D721Med (cell line): ENCODE measurements around the gene DAPK3.

Experiments used
- DNase-seq: peaks from one replicate; pipeline ENCODE4 v3.0.0; 2011; ENCODE audit warnings: low spot score; ENCODE audit not compliant: insufficient read length
- FAIRE-seq: peaks from 2 replicates; lab custom pipeline; 2011; peaks lifted over from hg19 to GRCh38; lab: Jason Lieb, UNC
- TF ChIP-seq, protein P1 (sequence below): IDR thresholded peaks from 2 replicates; pipeline ENCODE4 v1.5.1; 2012; ENCODE audit warnings: mild to moderate bottlenecking, control low read depth; ENCODE audit not compliant: insufficient read depth; ENCODE audit errors: missing control alignments

Gene DAPK3

DNA sequence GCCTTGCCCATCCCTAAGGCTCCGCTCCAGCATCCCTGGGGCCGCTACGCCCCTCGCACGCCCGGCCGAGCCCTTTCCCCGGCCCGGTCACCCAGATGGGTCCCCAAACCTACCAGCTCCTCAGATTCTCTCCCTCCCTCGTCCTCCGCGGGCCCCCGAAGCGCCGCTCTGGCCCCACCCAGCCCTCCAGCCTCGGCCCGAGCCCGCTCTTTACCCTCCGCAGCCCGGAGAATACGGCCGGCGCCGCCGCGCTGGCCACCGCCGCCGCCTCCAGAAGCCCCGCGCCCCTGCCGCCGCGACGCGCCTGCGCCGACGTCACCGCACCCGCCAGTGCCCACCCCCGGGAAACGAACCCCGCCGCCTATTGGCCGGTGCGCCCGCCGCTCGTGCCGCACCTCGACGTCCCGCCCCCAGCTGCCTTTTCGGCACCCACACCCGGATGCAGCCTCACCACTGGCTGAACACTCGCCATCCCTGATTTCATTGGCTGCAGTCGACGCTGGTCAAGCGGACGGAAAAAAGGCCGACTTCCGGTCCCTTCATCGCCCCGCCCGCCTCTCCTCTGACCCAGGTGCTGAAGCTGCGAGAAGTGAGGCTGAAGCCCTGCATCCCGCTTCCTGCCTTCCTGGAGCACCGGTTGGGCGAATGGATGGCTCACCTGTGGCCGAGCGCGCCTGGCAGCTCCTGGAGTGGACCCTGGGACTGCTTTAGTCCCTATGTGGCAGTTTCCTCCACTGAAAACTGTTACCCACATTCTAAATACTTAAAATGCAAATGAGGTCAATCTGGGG, at the start of gene DAPK3:
Gene DAPK3, minus strand, starts transcription at position 292 of the 791 bp plus-strand sequence. CDS start 1,364 bp downstream, outside the sequence.
- no peak for FAIRE-seq
- peak; percentile 87 for DNase-seq
- TF ChIP-seq, protein P1, sequence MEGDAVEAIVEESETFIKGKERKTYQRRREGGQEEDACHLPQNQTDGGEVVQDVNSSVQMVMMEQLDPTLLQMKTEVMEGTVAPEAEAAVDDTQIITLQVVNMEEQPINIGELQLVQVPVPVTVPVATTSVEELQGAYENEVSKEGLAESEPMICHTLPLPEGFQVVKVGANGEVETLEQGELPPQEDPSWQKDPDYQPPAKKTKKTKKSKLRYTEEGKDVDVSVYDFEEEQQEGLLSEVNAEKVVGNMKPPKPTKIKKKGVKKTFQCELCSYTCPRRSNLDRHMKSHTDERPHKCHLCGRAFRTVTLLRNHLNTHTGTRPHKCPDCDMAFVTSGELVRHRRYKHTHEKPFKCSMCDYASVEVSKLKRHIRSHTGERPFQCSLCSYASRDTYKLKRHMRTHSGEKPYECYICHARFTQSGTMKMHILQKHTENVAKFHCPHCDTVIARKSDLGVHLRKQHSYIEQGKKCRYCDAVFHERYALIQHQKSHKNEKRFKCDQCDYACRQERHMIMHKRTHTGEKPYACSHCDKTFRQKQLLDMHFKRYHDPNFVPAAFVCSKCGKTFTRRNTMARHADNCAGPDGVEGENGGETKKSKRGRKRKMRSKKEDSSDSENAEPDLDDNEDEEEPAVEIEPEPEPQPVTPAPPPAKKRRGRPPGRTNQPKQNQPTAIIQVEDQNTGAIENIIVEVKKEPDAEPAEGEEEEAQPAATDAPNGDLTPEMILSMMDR: no peak

DNA sequence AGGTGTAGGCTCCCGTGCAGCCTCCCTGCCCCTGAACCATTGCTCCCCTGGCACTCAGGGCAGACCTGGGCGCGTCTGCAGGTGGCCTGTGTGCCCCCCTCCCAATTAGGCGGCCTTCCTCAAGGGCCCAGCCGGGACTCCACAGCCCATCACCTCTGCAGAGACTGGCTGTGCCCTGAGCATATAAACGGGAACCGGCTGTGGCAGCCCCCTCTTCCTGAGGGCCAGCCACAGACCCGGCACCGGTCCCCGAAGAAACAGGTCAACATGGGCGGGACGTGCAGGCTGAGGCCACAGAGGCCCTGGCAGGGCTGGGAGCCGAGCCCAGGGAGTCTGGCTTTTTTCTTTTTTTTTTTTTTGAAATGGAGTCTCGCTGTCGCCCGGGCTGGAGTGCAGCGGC, 48.7 kb upstream of the DAPK3 start:
- DNase-seq (no peak), FAIRE-seq (no peak)
- TF ChIP-seq, protein P1: no peak

DNA sequence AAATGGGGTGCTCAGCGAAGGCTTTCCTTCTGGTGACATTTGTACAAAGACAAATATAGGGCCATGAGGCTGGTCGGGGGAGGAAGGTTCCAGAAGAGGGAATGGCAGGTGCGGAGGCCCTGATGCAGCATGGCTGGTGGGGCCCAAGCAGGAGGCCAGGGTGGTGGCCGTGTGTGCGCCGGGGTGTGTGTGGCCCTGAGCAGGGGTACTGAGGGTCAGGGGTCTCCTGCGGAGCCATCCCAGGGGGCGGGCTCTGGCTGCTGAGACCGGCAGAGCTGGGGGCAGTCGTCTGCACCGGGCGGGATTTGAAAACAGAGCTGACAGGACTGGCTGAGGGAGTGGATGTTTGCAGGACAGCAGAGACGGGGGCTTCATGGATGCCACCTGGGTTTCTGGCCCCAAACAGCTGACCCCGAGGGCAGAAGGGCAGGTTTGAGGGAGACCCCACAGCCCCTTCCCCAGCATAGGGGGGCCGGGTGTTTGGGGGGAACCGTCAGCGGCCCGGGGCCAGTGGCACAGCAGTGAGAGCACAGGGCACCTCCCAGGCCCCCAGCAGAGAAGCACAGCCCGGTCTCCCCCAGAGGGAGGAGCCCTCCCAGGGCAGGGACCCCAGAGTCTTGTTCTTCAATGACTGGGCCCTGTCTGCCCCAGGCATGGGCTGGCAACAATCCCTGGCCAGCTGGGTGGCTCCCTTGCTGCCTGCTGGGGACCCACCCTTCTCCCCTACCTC, 48.0 kb upstream of the DAPK3 start:
- TF ChIP-seq, protein P1: no peak
- no peak for FAIRE-seq
- no peak for DNase-seq

DNA sequence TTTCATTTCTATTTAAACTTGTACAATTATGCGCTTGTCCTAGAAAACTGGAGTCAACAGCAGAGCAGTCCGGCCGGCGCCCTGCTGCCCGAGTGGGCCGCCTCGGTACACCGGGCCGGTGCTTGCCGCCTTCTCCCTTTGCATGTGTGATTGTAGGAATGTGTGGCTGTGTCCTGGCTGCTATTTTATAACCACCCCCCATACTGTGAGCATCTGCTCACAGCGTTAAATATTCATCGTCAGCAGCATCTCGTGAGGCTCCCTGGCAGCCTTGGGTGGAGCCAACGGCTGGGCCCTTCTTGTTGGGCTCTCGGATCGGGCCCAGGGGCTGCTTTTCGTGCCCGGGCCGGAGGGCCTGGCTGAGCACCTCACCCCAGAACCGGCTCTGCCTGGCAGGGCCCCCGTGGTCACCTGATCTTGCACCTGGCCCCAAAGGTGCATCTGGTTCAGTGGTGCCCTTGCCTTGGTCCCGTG, 47.3 kb upstream of the DAPK3 start:
- no peak for DNase-seq
- no peak for FAIRE-seq
- TF ChIP-seq, protein P1: no peak

DNA sequence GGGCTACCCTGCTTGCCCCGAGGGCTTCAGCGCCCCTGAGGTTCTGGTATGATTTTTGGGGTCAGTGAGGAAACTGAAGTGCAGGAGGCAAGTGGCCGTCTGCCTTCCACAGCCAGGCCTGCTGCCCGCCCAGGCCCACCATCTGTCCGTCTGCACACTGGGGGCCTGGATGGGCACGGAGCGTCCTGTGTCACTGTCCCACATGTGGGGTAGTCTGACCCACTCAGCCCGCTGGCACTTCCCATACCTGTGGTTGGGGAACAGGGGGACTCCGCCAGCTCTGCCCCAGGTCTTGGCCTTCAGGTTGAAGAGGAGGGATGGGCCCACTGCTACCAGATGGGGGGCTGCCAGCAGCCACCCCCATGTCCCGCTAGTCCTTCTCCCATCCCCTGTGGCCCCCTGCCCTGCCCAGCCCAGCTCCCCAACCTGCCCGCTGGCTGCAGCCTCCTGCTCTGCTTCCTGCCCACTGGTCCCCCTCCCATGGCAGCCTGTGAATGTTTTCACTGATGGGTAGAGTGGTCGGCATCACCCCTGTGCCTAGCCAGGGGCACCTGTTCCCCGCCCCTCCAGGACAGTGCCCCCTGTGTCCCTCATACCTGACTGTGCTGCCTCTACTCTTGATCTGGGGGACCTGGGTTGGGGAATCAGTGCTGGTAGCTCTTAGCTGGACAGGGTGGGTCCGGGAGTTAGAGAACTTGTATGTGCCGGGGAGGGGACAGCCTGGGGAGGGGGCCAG, 46.2 kb upstream of the DAPK3 start:
- DNase-seq: no peak
- TF ChIP-seq, protein P1: no peak
- no peak for FAIRE-seq

DNA sequence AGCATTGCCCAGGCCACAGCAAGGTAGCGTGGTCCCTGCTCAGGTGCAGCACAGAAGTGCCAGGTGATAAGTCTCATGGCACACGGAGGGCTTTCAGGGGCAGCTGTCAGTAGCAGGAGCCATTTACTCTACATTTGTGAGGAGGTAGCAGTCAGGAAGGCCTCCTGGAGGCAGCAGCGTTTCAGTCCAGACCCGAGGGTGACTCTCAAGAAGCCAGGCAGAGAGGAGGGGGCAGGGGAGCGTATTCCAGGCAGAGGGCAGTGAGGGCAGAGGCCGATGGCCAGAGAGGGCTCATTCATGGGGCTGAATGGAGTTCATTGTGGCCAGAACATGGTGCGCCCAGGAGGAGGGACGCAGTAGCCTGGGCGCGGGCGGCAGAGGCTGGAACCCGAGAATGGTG, 45.6 kb upstream of the DAPK3 start:
- TF ChIP-seq, protein P1: no peak
- DNase-seq (no peak), FAIRE-seq (no peak)
